Measurements from ENCODE around the gene SART3. TPM values are rescaled to one million over a fixed set of nuclear protein-coding genes. Genes with fewer than 3 reads are reported as not detected.

SART3 gene
- total and polyA plus RNA-seq, 2 of the 8 experiments (the other 6 are each of a cell fraction or from before 2014, with no cell fraction given) = 16.0 to 103 TPM

GRCh38 chr12:108580531-108580930 lies 19.6 kb upstream of the SART3 start:
- 78% methylated on average over 3 of the region's 3 CpGs; no CpG with 5 or more reads in 1 of the 2 experiments for WGBS, 2 experiments (ENCODE audit: extremely low coverage in 1 of 2, insufficient coverage in 1 of 2, insufficient read length in 1 of 2, insufficient replicate concordance in 2 of 2, low coverage in 1 of 2, low lambda C conversion rate in 2 of 2, missing lambda C conversion rate in 1 of 2)
- no peak overlapping the region for H3K56ac ChIP-seq (replicated peaks; ENCODE audit: insufficient read length, low read depth, low read length)
- peaks cover 0 to 6% of the 10 kb centered on the region in 2 experiments for H4K20me1 ChIP-seq (replicated peaks in 1 of 2; ENCODE audit: control insufficient read depth in 1 of 2, insufficient read depth in 2 of 2, low read length in 2 of 2)
- H3K23ac ChIP-seq (ENCODE audit: insufficient read length) = no peak overlapping the region
- no peak overlapping the region for H3K4me3 ChIP-seq (ENCODE audit: extremely low read depth in 1 of 4, insufficient read depth in 2 of 4, low read depth in 3 of 4, low read length in 4 of 4)
- no peak overlapping the region for H2BK120ac ChIP-seq (replicated peaks; ENCODE audit: low read depth, low read length)
- no peak overlapping the region for H2BK12ac ChIP-seq (ENCODE audit: low read depth, low read length)
- no peak overlapping the region for H2BK20ac ChIP-seq (ENCODE audit: low read length)
- H3K79me2 ChIP-seq (ENCODE audit: control insufficient read depth in 1 of 2, insufficient read depth in 2 of 2, low read length in 2 of 2) = no peaks in the 10 kb centered on the region
- ChIA-PET CTCF (ENCODE audit: partially characterized antibody) (interaction anchor here (1.2 to 4.5 kb wide), 3 partner anchors 9 to 38 kb away, joined by 3 to 32 read pairs (median 4); no protein-coding TSS in a partner anchor), POLR2A (ENCODE audit: partially characterized antibody) (no interaction called here)
- no peak overlapping the region for H4K91ac ChIP-seq (replicated peaks; ENCODE audit: insufficient read length, low read length)
- no peak overlapping the region for H3K18ac ChIP-seq (ENCODE audit: extremely low read depth, low read length)
- H3K79me1 ChIP-seq (ENCODE audit: low read depth, low read length) = no peaks in the 10 kb centered on the region
- no peak overlapping the region for H3K4ac ChIP-seq (replicated peaks; ENCODE audit: insufficient read length, low read depth, low read length)
- H3K36me3 ChIP-seq (ENCODE audit: control insufficient read depth in 2 of 4, insufficient read depth in 4 of 4, low read length in 3 of 4) = no peaks in the 10 kb centered on the region
- no peak overlapping the region for H2BK5ac ChIP-seq (ENCODE audit: low read depth, low read length)
- no peak overlapping the region for H4K8ac ChIP-seq (ENCODE audit: extremely low read depth, insufficient read depth, low read length)
- H3K23me2 ChIP-seq (ENCODE audit: low read depth, low read length) = peaks cover 14% of the 10 kb centered on the region; the same call in 1 of the 2 replicates
- H3K4me1 ChIP-seq (replicated peaks in 1 of 4; ENCODE audit: control insufficient read depth in 3 of 4, insufficient read depth in 4 of 4, low read length in 3 of 4) = no peaks in the 10 kb centered on the region
- DNase-seq (ENCODE audit: low read depth in 1 of 2, low spot score in 2 of 2) (no peak), FAIRE-seq (no peak)
- no peak overlapping the region for H3K14ac ChIP-seq (ENCODE audit: insufficient read length)
- H2AK5ac ChIP-seq (ENCODE audit: low read depth, low read length) = no peak overlapping the region
- no peaks in the 10 kb centered on the region for H3K27me3 ChIP-seq (replicated peaks in 1 of 4; ENCODE audit: control insufficient read depth in 3 of 4, extremely low read depth in 1 of 4, insufficient read depth in 3 of 4, low read length in 3 of 4)
- peaks cover 0 to 3% of the 10 kb centered on the region in 2 experiments; a peak in 1 of 4 replicates for H3K9me3 ChIP-seq (ENCODE audit: insufficient read depth in 2 of 2, low read depth in 1 of 2, low read length in 1 of 2)
- no peak overlapping the region for H2AFZ ChIP-seq (ENCODE audit: low read length)
- H3K9ac ChIP-seq (replicated peaks in 1 of 4; ENCODE audit: extremely low read depth in 1 of 4, low read depth in 3 of 4, low read length in 3 of 4) = no peak overlapping the region
- no peak overlapping the region for H3K27ac ChIP-seq (ENCODE audit: low read depth, low read length)
- no peak overlapping the region for H3K4me2 ChIP-seq (ENCODE audit: insufficient read depth in 1 of 2, low read depth in 2 of 2, low read length in 2 of 2)
- no peak overlapping the region for H2BK15ac ChIP-seq (ENCODE audit: low read length)
- no peak overlapping the region for H4K5ac ChIP-seq (ENCODE audit: insufficient read length, low read depth, low read length)
- TF ChIP-seq, protein P1, sequence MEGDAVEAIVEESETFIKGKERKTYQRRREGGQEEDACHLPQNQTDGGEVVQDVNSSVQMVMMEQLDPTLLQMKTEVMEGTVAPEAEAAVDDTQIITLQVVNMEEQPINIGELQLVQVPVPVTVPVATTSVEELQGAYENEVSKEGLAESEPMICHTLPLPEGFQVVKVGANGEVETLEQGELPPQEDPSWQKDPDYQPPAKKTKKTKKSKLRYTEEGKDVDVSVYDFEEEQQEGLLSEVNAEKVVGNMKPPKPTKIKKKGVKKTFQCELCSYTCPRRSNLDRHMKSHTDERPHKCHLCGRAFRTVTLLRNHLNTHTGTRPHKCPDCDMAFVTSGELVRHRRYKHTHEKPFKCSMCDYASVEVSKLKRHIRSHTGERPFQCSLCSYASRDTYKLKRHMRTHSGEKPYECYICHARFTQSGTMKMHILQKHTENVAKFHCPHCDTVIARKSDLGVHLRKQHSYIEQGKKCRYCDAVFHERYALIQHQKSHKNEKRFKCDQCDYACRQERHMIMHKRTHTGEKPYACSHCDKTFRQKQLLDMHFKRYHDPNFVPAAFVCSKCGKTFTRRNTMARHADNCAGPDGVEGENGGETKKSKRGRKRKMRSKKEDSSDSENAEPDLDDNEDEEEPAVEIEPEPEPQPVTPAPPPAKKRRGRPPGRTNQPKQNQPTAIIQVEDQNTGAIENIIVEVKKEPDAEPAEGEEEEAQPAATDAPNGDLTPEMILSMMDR (IDR thresholded peaks at IDR 0.05; ENCODE audit: control extremely low read depth in 1 of 3, insufficient read depth in 1 of 3, low read depth in 1 of 3, low read length in 3 of 3) = no peak
- TF ChIP-seq CEBPB (IDR thresholded peaks at IDR 0.05; ENCODE audit: low read depth, low read length) (no peak), SP4 (IDR thresholded peaks at IDR 0.05; ENCODE audit: low read length) (no peak), POU5F1 (IDR thresholded peaks at IDR 0.05; ENCODE audit: low read depth, low read length) (no peak), NANOG (IDR thresholded peaks at IDR 0.05; ENCODE audit: insufficient read depth, low read depth, low read length, poor library complexity, severe bottlenecking) (no peak), RXRA (IDR thresholded peaks at IDR 0.05; ENCODE audit: insufficient read depth, low read depth, low read length) (no peak), CTBP2 (IDR thresholded peaks at IDR 0.05; ENCODE audit: borderline replicate concordance, insufficient read depth, insufficient read length, low read length) (no peak), RFX5 (IDR thresholded peaks at IDR 0.05; ENCODE audit: borderline replicate concordance, low read depth, low read length) (no peak), RBBP5 (IDR thresholded peaks at IDR 0.05; ENCODE audit: borderline replicate concordance, low read depth, low read length) (no peak), SIX5 (IDR thresholded peaks at IDR 0.05; ENCODE audit: low read depth, low read length) (no peak)
- TF ChIP-seq, protein P2, sequence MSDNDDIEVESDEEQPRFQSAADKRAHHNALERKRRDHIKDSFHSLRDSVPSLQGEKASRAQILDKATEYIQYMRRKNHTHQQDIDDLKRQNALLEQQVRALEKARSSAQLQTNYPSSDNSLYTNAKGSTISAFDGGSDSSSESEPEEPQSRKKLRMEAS (IDR thresholded peaks at IDR 0.05) = no peak

Measured in H1 (cell line).